ENCODE data around the gene SOX10. TPM values are rescaled to one million over a fixed set of nuclear protein-coding genes. Genes with fewer than 3 reads are reported as not detected.

The SOX10 gene
- not detected for total RNA-seq
- polyA plus RNA-seq: not detected
- total RNA-seq: not detected

DNA sequence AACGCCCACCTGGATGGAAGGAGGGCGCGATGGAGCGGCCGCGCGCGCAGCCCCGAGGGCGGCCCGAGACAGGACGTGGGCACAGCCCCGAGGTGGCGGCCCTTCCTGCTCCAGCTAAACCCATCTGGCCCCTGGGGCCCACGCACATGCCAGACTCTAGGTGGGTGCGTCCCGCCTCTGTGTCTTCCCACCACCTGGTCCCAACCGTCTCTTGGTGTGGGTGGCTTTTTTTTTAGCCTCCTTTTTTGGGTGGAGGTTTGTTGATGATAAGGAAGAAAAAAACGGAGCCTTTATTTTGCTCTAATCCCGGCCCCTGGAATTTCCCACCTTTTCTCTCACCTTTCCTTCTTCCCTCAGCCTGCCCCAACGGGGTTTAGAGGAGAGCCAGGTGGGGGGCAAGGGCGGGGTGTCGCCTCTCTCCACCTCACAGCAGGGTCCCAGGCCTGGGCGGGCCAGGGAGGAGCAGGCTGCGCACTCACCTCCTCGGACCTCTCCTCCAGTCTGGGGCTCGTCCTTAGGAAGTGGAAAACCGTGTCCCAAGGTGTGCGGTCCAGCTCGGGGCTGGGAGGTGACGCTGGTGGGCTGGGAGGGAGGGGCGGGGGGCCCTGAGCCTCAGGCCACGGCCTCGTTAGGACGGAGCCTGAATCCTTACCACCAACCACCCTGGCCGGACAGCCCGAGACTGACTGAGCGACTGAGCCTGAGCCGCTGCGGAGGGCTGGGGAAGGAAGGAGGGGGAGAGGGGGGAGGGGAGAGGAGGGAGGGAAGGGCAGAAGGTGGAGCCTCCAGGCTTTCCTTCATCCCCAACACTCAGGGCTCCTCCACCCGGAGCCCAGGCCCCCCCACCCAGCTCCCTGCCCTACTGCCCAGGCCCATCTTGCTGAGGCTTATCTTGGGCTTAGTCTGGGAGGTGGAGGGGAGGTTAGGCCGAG, at the start of gene SOX10:
Gene SOX10, minus strand, starts transcription at position 696 of the 932 bp plus-strand sequence. CDS start 771 bp downstream, outside the sequence.
- CTCF ChIA-PET: no interaction called here

DNA sequence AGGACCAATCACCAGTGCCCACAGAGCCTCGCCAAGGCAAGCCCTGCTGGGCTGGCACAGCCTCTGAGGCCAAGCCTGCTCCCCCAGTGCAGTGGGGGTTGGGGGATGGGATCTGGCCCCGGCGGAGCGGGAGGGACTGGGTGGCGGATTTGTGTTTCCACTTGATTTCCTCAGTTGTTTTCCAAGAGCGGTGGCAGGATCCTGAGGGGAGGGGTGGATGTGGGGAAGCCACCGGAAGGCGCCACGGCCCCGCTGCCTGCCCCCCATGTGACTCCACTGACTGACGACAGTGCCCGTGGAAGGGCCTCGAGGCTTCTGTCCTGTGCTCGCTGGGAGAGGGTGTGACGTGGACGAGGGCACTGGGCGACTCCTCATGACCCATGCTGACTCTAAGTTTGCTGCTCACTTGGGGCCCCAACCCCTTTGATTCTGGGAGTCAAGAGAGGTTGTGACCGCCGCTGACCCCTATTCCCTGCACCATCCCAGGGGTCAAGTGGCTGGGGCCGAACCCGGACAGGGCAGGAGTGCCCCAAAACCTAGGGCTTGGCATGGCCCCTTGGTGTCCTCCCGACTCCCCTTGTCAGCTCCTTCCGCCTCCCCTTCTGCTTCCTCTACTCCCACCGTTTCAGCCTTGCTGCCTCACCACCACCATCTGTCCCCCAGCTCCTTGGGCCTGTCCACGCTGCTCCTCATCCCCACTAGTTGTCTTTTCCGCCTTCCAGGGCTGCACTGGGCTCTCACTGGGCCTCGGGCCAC, 49.3 kb upstream of the SOX10 start:
- Mint-ChIP-seq H3K27me3 (no peaks in the 10 kb centered on the region), H3K4me1 (peaks cover 0 to 5% (median 0%) of the 10 kb centered on the region in 7 donors), H3K27ac (no peak overlapping the region), H3K9me3 (no peaks in the 10 kb centered on the region), H3K36me3 (no peaks in the 10 kb centered on the region), H3K4me3 (no peak overlapping the region)
- POLR2A ChIA-PET: no interaction called here
- CTCF ChIA-PET: no interaction called here
- intact Hi-C loops (cut with micrococcal nuclease): no loop called here
- DNase-seq (no peak), ATAC-seq (no peak)
- Histone ChIP-seq H3K27ac (ENCODE audit: low read depth, low read length) (no peak overlapping the region), H3K4me1 (ENCODE audit: control insufficient read depth in 2 of 2, insufficient read depth in 2 of 2, low read length in 2 of 2) (no peaks in the 10 kb centered on the region), H3K27me3 (ENCODE audit: control insufficient read depth in 2 of 2, insufficient read depth in 2 of 2, low read length in 2 of 2) (no peaks in the 10 kb centered on the region), H3K36me3 (ENCODE audit: control insufficient read depth in 2 of 3, insufficient read depth in 3 of 3, low read length in 3 of 3) (no peaks in the 10 kb centered on the region), H3K9me3 (ENCODE audit: control insufficient read depth in 2 of 3, low read length in 3 of 3) (no peaks in the 10 kb centered on the region), H3K4me3 (ENCODE audit: low read length) (no peak overlapping the region)

More for the DNA sequence above, at the start of gene SOX10:
- POLR2A ChIA-PET: no interaction called here
- intact Hi-C loops (cut with micrococcal nuclease): no loop called here
- Histone ChIP-seq H3K27ac (ENCODE audit: low read depth, low read length) (no peak within 1 kb of the TSS), H3K4me1 (ENCODE audit: control insufficient read depth in 2 of 2, insufficient read depth in 2 of 2, low read length in 2 of 2) (no peaks in the 10 kb centered on the region), H3K4me3 (ENCODE audit: low read length) (no peak within 1 kb of the TSS), H3K27me3 (ENCODE audit: control insufficient read depth in 2 of 2, insufficient read depth in 2 of 2, low read length in 2 of 2) (no peaks in the 10 kb centered on the region), H3K36me3 (ENCODE audit: control insufficient read depth in 2 of 3, insufficient read depth in 3 of 3, low read length in 3 of 3) (peaks cover 0 to 23% (median 0%) of the 10 kb centered on the region in 3 experiments), H3K9me3 (ENCODE audit: control insufficient read depth in 2 of 3, low read length in 3 of 3) (no peaks in the 10 kb centered on the region)
- no peak for ATAC-seq
- Mint-ChIP-seq H3K9me3 (no peaks in the 10 kb centered on the region), H3K4me1 (peaks cover 0 to 4% (median 0%) of the 10 kb centered on the region in 7 donors), H3K27ac (no peak within 1 kb of the TSS), H3K4me3 (no peak within 1 kb of the TSS), H3K36me3 (peaks cover 0 to 4% (median 0%) of the 10 kb centered on the region in 5 donors), H3K27me3 (no peaks in the 10 kb centered on the region)
- no peak for DNase-seq

DNA sequence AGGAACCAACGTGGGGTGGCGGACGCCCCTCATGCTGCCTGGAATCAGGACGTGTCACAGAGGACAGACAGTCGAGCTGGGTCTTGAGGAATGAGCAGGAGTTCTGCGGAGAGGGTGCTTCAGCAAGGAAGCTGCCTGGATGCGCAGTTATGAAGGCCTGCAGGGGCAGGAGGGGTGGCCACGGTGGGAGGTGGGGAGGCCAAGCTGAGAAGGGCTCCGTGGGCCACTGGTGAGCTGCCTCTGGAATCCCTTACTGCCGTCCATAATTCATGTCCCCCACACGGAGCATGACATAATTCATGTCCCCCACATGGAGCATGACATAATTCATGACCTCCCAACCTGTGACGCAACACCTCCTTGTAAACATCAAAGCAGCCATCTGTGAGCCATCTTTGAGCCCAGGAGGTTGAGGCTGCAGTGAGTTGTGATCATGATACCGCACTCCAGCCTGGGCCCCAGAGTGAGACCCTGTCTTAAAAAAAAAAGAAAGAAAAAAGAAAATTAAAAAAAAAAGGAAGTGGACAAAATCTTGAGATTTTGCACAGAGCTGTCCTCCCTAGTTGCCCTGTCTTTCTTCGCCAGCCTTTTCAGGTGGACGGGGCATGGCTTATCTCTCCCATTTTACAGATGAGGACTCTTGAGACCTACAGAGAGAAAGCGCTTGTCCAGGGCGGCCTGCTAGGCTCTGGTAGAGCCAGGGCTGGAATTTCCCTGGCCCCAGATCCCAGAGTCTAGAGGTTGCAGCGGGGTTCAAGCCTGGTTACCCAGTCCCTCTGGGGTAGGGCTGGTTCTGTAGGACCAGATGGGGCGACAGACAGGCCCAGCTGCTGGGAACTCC, 48.5 kb upstream of the SOX10 start:
- Histone ChIP-seq H3K9me3 (ENCODE audit: control insufficient read depth in 2 of 3, low read length in 3 of 3) (no peaks in the 10 kb centered on the region), H3K36me3 (ENCODE audit: control insufficient read depth in 2 of 3, insufficient read depth in 3 of 3, low read length in 3 of 3) (no peaks in the 10 kb centered on the region), H3K4me1 (ENCODE audit: control insufficient read depth in 2 of 2, insufficient read depth in 2 of 2, low read length in 2 of 2) (no peaks in the 10 kb centered on the region), H3K27me3 (ENCODE audit: control insufficient read depth in 2 of 2, insufficient read depth in 2 of 2, low read length in 2 of 2) (no peaks in the 10 kb centered on the region), H3K4me3 (ENCODE audit: low read length) (no peak overlapping the region), H3K27ac (ENCODE audit: low read depth, low read length) (no peak overlapping the region)
- ChIA-PET CTCF (no interaction called here), POLR2A (no interaction called here)
- no peaks in the 10 kb centered on the region for H3K27me3 Mint-ChIP-seq
- DNase-seq (no peak), ATAC-seq (no peak)
- no peaks in the 10 kb centered on the region for H3K9me3 Mint-ChIP-seq
- intact Hi-C loops (cut with micrococcal nuclease): no loop called here
- H3K4me3 Mint-ChIP-seq: no peak overlapping the region
- H3K4me1 Mint-ChIP-seq: peaks cover 0 to 5% (median 0%) of the 10 kb centered on the region in 7 donors
- no peaks in the 10 kb centered on the region for H3K36me3 Mint-ChIP-seq
- H3K27ac Mint-ChIP-seq: no peak overlapping the region

DNA sequence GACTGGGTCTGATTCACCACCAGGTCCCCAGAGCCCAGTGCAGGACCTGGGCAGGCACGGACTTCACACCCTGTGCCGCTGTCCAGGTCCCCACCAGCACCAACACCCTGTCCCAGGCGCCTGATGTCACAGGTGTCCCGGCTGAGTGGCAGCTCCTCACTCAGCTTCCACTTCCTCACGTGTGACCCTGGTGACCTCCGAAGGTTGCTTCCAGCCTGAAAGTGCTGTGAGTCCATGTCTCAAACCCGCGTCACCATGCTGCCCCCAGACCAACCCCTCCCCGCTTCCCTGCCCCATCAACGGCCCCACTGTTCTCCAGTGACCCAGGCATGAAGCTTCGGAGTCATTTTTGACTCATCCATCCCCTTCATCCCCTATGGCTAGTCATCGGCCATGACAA, 47.1 kb upstream of the SOX10 start:
- no peak for ATAC-seq
- no peak overlapping the region for H3K4me3 ChIP-seq (ENCODE audit: low read length)
- no peaks in the 10 kb centered on the region for H3K27me3 Mint-ChIP-seq
- intact Hi-C loops (cut with micrococcal nuclease): no loop called here
- no peak for DNase-seq
- H3K4me3 Mint-ChIP-seq: no peak overlapping the region
- no peaks in the 10 kb centered on the region for H3K9me3 ChIP-seq (ENCODE audit: control insufficient read depth in 2 of 3, low read length in 3 of 3)
- peaks cover 0 to 5% (median 0%) of the 10 kb centered on the region in 7 donors for H3K4me1 Mint-ChIP-seq
- no peaks in the 10 kb centered on the region for H3K4me1 ChIP-seq (ENCODE audit: control insufficient read depth in 2 of 2, insufficient read depth in 2 of 2, low read length in 2 of 2)
- H3K36me3 ChIP-seq (ENCODE audit: control insufficient read depth in 2 of 3, insufficient read depth in 3 of 3, low read length in 3 of 3): no peaks in the 10 kb centered on the region
- H3K27ac Mint-ChIP-seq: peak overlapping the region in 1 of 9 donors; percentile 62
- no peaks in the 10 kb centered on the region for H3K36me3 Mint-ChIP-seq
- ChIA-PET CTCF (no interaction called here), POLR2A (no interaction called here)
- H3K9me3 Mint-ChIP-seq: no peaks in the 10 kb centered on the region
- H3K27ac ChIP-seq (ENCODE audit: low read depth, low read length): no peak overlapping the region
- no peaks in the 10 kb centered on the region for H3K27me3 ChIP-seq (ENCODE audit: control insufficient read depth in 2 of 2, insufficient read depth in 2 of 2, low read length in 2 of 2)

DNA sequence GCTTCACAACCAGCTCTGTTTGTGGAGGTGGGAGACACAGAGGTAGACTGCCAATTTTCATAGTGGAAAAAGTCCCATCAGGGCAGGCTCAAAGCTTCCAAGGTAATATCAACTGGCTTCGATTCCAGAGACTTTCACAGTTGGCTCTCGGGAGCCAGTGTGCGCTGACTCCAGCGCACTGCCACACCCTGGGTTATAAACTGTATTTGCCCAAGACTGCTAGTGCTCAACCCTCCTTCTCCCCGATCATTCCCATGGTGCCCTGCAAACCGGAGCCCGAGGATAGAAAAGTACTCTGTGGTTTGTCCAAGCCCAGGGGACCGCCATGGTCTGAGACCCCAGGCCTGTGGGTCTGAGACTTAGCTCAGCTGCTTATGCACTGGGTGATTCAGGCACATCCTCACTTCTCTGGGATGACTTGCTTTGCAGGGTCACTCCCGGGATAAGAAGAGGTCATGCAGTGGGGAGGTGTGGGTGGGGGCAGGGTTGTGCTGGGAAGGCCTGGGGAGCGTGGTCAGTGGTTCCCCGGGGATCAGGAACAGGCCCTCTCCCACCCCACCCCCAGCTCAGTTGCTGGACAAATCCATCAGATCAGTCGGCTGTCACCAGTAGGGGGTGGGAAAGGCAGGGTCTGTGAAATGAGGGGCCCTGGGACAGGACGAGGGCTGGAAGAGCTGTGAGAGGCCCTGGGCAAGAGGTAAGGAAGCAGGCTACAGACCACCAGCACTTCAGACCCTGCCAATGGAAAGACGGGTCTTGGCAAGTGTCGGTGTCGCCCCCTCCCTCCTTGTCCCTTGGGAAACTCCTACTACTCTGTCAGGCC, 46.2 kb upstream of the SOX10 start:
- ATAC-seq (no peak), DNase-seq (no peak)
- Histone ChIP-seq H3K4me1 (ENCODE audit: control insufficient read depth in 2 of 2, insufficient read depth in 2 of 2, low read length in 2 of 2) (no peaks in the 10 kb centered on the region), H3K36me3 (ENCODE audit: control insufficient read depth in 2 of 3, insufficient read depth in 3 of 3, low read length in 3 of 3) (no peaks in the 10 kb centered on the region), H3K27ac (ENCODE audit: low read depth, low read length) (no peak overlapping the region), H3K9me3 (ENCODE audit: control insufficient read depth in 2 of 3, low read length in 3 of 3) (no peaks in the 10 kb centered on the region), H3K27me3 (ENCODE audit: control insufficient read depth in 2 of 2, insufficient read depth in 2 of 2, low read length in 2 of 2) (no peaks in the 10 kb centered on the region), H3K4me3 (ENCODE audit: low read length) (no peak overlapping the region)
- no peak overlapping the region for H3K27ac Mint-ChIP-seq
- H3K4me3 Mint-ChIP-seq: no peak overlapping the region
- intact Hi-C loops (cut with micrococcal nuclease): no loop called here
- CTCF ChIA-PET: no interaction called here
- H3K4me1 Mint-ChIP-seq: peaks cover 0 to 5% (median 0%) of the 10 kb centered on the region in 7 donors
- H3K9me3 Mint-ChIP-seq: no peaks in the 10 kb centered on the region
- POLR2A ChIA-PET: no interaction called here
- peaks cover 0 to 1% (median 0%) of the 10 kb centered on the region in 5 donors for H3K36me3 Mint-ChIP-seq
- H3K27me3 Mint-ChIP-seq: no peaks in the 10 kb centered on the region

DNA sequence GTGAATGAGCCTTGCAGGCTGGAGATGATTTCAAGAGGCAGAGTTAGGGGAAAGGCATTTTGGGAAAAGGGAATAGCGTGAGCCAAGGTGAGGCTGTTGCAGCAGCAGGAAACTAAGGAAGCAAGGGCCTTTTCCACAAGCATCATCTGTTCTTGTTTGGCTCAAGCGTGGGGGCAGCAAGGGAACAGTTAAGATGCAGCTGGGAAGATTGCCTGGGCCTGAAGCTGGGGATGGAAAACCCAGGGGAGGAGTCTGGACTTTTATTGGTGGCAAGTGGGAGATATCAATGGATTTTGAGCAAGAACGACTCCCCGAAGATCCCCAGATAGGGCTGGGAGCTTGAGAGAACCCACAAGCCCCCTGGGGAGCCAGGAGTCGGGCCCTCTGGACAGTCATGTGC, 45.5 kb upstream of the SOX10 start:
- no peaks in the 10 kb centered on the region for H3K4me1 ChIP-seq (ENCODE audit: control insufficient read depth in 2 of 2, insufficient read depth in 2 of 2, low read length in 2 of 2)
- no peak for ATAC-seq
- POLR2A ChIA-PET: no interaction called here
- H3K4me3 ChIP-seq (ENCODE audit: low read length): no peak overlapping the region
- Mint-ChIP-seq H3K9me3 (no peaks in the 10 kb centered on the region), H3K36me3 (peaks cover 0 to 6% (median 0%) of the 10 kb centered on the region in 5 donors), H3K4me1 (peaks cover 0 to 4% (median 0%) of the 10 kb centered on the region in 7 donors), H3K27ac (no peak overlapping the region), H3K4me3 (no peak overlapping the region), H3K27me3 (no peaks in the 10 kb centered on the region)
- no peak overlapping the region for H3K27ac ChIP-seq (ENCODE audit: low read depth, low read length)
- no peaks in the 10 kb centered on the region for H3K9me3 ChIP-seq (ENCODE audit: control insufficient read depth in 2 of 3, low read length in 3 of 3)
- CTCF ChIA-PET: no interaction called here
- no peak for DNase-seq
- H3K36me3 ChIP-seq (ENCODE audit: control insufficient read depth in 2 of 3, insufficient read depth in 3 of 3, low read length in 3 of 3): no peaks in the 10 kb centered on the region
- no peaks in the 10 kb centered on the region for H3K27me3 ChIP-seq (ENCODE audit: control insufficient read depth in 2 of 2, insufficient read depth in 2 of 2, low read length in 2 of 2)
- intact Hi-C loops (cut with micrococcal nuclease): no loop called here
